ENCODE data around the gene PER1. TPM values are rescaled to one million over a fixed set of nuclear protein-coding genes. Genes with fewer than 3 reads are reported as not detected.
A peak's percentile ranks its signal among the peaks of the same experiment; 100 is the strongest.

The PER1 gene
- total and polyA plus RNA-seq, 2 of the 8 experiments (the other 6 are each of a cell fraction or from before 2014, with no cell fraction given), result 9.6 to 38.0 TPM

- Histone ChIP-seq H3K4me1 (replicated peaks in 1 of 4; ENCODE audit: control insufficient read depth in 3 of 4, insufficient read depth in 4 of 4, low read length in 3 of 4) (peaks cover 2 to 8% (median 5%) of the 10 kb centered on the region in 4 experiments; a peak in 6 of 7 replicates), H3K18ac (ENCODE audit: extremely low read depth, low read length) (no peak overlapping the region), H2AK5ac (ENCODE audit: low read depth, low read length) (no peak overlapping the region), H3K4me3 (ENCODE audit: extremely low read depth in 1 of 4, insufficient read depth in 2 of 4, low read depth in 3 of 4, low read length in 4 of 4) (no peak overlapping the region), H3K79me1 (ENCODE audit: low read depth, low read length) (peaks cover 7% of the 10 kb centered on the region; the same call in 1 of the 2 replicates), H3K23me2 (ENCODE audit: low read depth, low read length) (peaks cover 11% of the 10 kb centered on the region), H3K36me3 (ENCODE audit: control insufficient read depth in 2 of 4, insufficient read depth in 4 of 4, low read length in 3 of 4) (peaks cover 13 to 52% (median 32%) of the 10 kb centered on the region in 4 experiments; a peak in 7 of 8 replicates), H2BK120ac (replicated peaks; ENCODE audit: low read depth, low read length) (no peak overlapping the region), H2BK5ac (ENCODE audit: low read depth, low read length) (no peak overlapping the region), H3K9ac (replicated peaks in 1 of 4; ENCODE audit: extremely low read depth in 1 of 4, low read depth in 3 of 4, low read length in 3 of 4) (no peak overlapping the region), H2AFZ (ENCODE audit: low read length) (no peak overlapping the region), H4K91ac (replicated peaks; ENCODE audit: insufficient read length, low read length) (no peak overlapping the region), H3K4ac (replicated peaks; ENCODE audit: insufficient read length, low read depth, low read length) (no peak overlapping the region), H3K56ac (replicated peaks; ENCODE audit: insufficient read length, low read depth, low read length) (no peak overlapping the region), H4K20me1 (replicated peaks in 1 of 2; ENCODE audit: control insufficient read depth in 1 of 2, insufficient read depth in 2 of 2, low read length in 2 of 2) (peaks cover 2 to 30% of the 10 kb centered on the region in 2 experiments), H3K4me2 (ENCODE audit: insufficient read depth in 1 of 2, low read depth in 2 of 2, low read length in 2 of 2) (no peak overlapping the region), H3K27ac (ENCODE audit: low read depth, low read length) (no peak overlapping the region), H3K9me3 (ENCODE audit: insufficient read depth in 2 of 2, low read depth in 1 of 2, low read length in 1 of 2) (no peaks in the 10 kb centered on the region), H2BK20ac (ENCODE audit: low read length) (no peak overlapping the region), H3K23ac (ENCODE audit: insufficient read length) (no peak overlapping the region), H3K27me3 (replicated peaks in 1 of 4; ENCODE audit: control insufficient read depth in 3 of 4, extremely low read depth in 1 of 4, insufficient read depth in 3 of 4, low read length in 3 of 4) (no peaks in the 10 kb centered on the region), H4K5ac (ENCODE audit: insufficient read length, low read depth, low read length) (no peak overlapping the region), H2BK12ac (ENCODE audit: low read depth, low read length) (no peak overlapping the region), H3K79me2 (ENCODE audit: control insufficient read depth in 1 of 2, insufficient read depth in 2 of 2, low read length in 2 of 2) (peaks cover 0 to 5% of the 10 kb centered on the region in 2 experiments; a peak in 1 of 4 replicates), H3K14ac (ENCODE audit: insufficient read length) (no peak overlapping the region), H4K8ac (ENCODE audit: extremely low read depth, insufficient read depth, low read length) (peak overlapping the region; percentile 83; the same call in 1 of the 2 replicates), H2BK15ac (ENCODE audit: low read length) (no peak overlapping the region)
- no peak for FAIRE-seq
- CTCF ChIA-PET (ENCODE audit: partially characterized antibody), result interaction anchor here (1.1 to 14.1 kb wide), 3 partner anchors 10 to 14 kb away, joined by 3 to 133 read pairs (median 8); partner anchors contain the start of gene VAMP2
- 80% methylated on average over 13 of the region's 13 CpGs; no CpG with 5 or more reads in 1 of the 2 experiments for WGBS, 2 experiments (ENCODE audit: extremely low coverage in 1 of 2, insufficient coverage in 1 of 2, insufficient read length in 1 of 2, insufficient replicate concordance in 2 of 2, low coverage in 1 of 2, low lambda C conversion rate in 2 of 2, missing lambda C conversion rate in 1 of 2)
- no peak for DNase-seq (ENCODE audit: low read depth in 1 of 2, low spot score in 2 of 2)
- POLR2A ChIA-PET (ENCODE audit: partially characterized antibody), result interaction anchor here (3.5 to 6.4 kb wide), 3 partner anchors 8 to 25 kb away, joined by 11 to 62 read pairs (median 33); no protein-coding TSS in a partner anchor
- TF ChIP-seq PHF8 (conservative IDR thresholded peaks at IDR 0.05; ENCODE audit: low read depth, low read length) (no peak), NANOG (IDR thresholded peaks at IDR 0.05; ENCODE audit: insufficient read depth, low read depth, low read length, poor library complexity, severe bottlenecking) (no peak), SP2 (IDR thresholded peaks at IDR 0.05; ENCODE audit: low read length) (no peak), CEBPB (IDR thresholded peaks at IDR 0.05; ENCODE audit: low read depth, low read length) (no peak), NRF1 (IDR thresholded peaks at IDR 0.05; ENCODE audit: low read depth, low read length) (no peak), TCF12 (IDR thresholded peaks at IDR 0.05; ENCODE audit: low read depth, low read length) (no peak), SP4 (IDR thresholded peaks at IDR 0.05; ENCODE audit: low read length) (no peak), RNF2 (IDR thresholded peaks at IDR 0.05; ENCODE audit: borderline replicate concordance, low read depth, low read length, missing control alignments, poor library complexity, severe bottlenecking) (no peak), MAFK (IDR thresholded peaks at IDR 0.05; ENCODE audit: low read depth, low read length) (no peak), BRCA1 (IDR thresholded peaks at IDR 0.05; ENCODE audit: low read depth, low read length) (no peak), CTBP2 (IDR thresholded peaks at IDR 0.05; ENCODE audit: borderline replicate concordance, insufficient read depth, insufficient read length, low read length) (no peak), SRF (IDR thresholded peaks at IDR 0.05; ENCODE audit: low read depth, low read length) (no peak), SIRT6 (IDR thresholded peaks at IDR 0.05; ENCODE audit: low read length) (no peak)
These were observed 4.3 kb downstream of the PER1 start for GRCh38 chr17:8147805-8148404.

Data from H1 (cell line).